Stomach smooth muscle (tissue), 2 donors: ENCODE data around the gene CAPN9.

Source experiments
- H3K27ac ChIP-seq: one replicate; pipeline ENCODE4 v1.7.0; 2013; ENCODE audit warnings: mild to moderate bottlenecking, low read length, inconsistent platforms
- H3K27me3 ChIP-seq, 2 donors: one replicate each; pipeline ENCODE4 v1.7.0; 2013; ENCODE audit warnings: low read length in 2 of 2; ENCODE audit not compliant: insufficient read depth in 2 of 2, control insufficient read depth in 1 of 2
- H3K36me3 ChIP-seq, 2 donors: one replicate each; pipeline ENCODE4 v1.7.0; 2013; ENCODE audit warnings: low read length in 2 of 2; ENCODE audit not compliant: control insufficient read depth in 2 of 2, insufficient read depth in 2 of 2
- H3K4me1 ChIP-seq: one replicate; pipeline ENCODE4 v1.7.0; 2013; ENCODE audit warnings: low read length; ENCODE audit not compliant: control insufficient read depth, insufficient read depth
- H3K4me3 ChIP-seq, 2 donors: one replicate each; pipeline ENCODE4 v1.7.0; 2013; ENCODE audit warnings: low read length in 2 of 2
- H3K9ac ChIP-seq, 2 donors: one replicate each; pipeline ENCODE4 v1.7.0; 2013; ENCODE audit warnings: low read length in 2 of 2, mild to moderate bottlenecking in 1 of 2
- H3K9me3 ChIP-seq, 2 donors: one replicate each; pipeline ENCODE4 v1.7.0; 2013; ENCODE audit warnings: low read length in 2 of 2; ENCODE audit not compliant: control insufficient read depth in 2 of 2
- donor health status: healthy.
- donor health status: Pancreatic carcinoma.

CAPN9 gene

DNA sequence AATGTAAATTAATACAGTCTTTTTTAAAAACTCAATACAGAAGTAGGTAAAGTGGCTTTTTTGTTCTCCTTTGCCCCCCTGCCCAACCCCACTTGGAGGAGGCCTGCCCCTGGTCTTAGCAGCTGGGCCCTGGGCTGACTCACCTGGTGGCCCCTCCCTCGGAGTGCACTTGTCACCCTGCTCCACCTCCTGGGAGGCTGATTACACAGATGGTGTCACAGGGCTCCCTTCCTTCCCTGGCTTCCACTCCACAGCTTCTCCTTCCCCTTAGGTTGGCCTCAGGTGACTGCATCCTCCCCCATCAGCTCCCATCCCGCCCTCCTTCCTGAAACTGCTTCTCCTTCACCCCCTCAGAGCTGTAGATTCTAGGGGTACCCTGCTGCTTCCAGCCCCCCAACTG is 11.7 kb upstream of the CAPN9 start:
- Histone ChIP-seq H3K4me3 (no peak overlapping the region), H3K27me3 (peaks cover 0 to 2% of the 10 kb centered on the region in 2 donors), H3K36me3 (no peaks in the 10 kb centered on the region), H3K4me1 (no peaks in the 10 kb centered on the region), H3K9me3 (peaks cover 0 to 3% of the 10 kb centered on the region in 2 donors), H3K9ac (no peak overlapping the region), H3K27ac (no peak overlapping the region)

DNA sequence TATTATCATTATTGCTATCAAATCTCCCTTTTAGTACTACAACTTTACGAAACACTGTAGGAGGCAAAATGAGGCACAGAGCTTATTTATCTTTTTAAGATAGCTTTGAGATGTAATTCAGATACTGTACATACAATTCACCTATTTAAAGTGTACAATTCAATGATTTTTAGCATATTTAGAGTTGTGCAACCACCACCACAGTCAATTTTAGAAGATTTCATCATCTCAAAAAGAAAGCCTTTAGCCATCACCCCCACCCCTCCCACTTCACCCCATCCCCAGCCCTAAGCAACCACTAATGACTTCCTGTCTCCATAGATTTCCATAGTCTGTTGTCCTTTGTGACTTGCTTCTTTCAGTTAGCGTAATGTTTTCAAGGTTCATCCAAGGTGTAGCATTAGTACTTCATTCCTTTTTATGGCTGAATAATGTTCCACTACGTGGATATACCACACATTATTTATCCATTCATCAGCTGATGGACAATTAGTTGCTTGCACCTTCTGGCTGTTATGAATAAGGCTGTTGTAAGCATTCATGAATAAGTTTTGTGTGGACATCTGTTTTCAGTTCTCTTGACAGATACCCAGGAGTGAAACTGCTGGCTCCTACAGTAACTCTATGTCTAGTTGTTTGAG is 9.4 kb upstream of the CAPN9 start:
- Histone ChIP-seq H3K9ac (no peak overlapping the region), H3K27ac (no peak overlapping the region), H3K9me3 (peaks cover 0 to 3% of the 10 kb centered on the region in 2 donors), H3K4me3 (no peak overlapping the region), H3K36me3 (no peaks in the 10 kb centered on the region), H3K4me1 (no peaks in the 10 kb centered on the region), H3K27me3 (peaks cover 0 to 2% of the 10 kb centered on the region in 2 donors)

DNA sequence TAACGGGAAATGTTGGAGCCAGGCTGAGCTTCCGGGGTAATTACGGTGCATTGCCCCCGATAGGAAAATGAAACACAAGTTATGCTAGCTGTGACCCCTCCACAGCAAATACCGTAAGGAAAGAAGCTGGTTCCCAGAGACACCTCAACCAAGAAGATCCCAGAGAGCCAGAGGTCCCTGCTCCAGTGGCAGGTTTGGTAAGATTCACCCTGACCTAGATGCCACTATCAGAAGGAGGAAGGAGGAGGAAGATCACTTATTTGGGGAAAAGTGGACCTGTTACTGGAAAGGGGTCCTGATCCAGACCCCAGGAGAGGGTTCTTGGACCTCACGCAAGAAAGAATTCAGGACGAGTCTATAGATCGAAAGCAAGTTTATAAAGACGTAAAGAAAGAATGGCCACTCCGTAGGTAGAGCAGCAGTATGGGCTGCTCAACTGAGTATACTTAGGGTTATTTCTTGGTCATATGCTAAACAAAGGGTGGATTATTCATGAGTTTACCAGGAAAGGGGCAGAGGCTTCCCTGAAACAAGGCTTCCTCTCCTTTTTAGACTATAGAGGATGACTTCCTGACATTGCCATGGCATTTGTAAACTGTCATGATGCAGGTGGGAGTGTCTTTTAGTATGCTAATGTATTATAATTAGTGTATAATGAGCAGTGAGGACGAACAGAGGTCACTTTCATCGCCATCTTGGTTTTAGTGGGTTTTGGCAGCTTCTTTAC is 7.5 kb upstream of the CAPN9 start:
- H3K4me1 ChIP-seq = no peaks in the 10 kb centered on the region
- peaks cover 0 to 2% of the 10 kb centered on the region in 2 donors for H3K27me3 ChIP-seq
- peaks cover 0 to 3% of the 10 kb centered on the region in 2 donors for H3K9me3 ChIP-seq
- H3K36me3 ChIP-seq = no peaks in the 10 kb centered on the region
- no peak overlapping the region for H3K4me3 ChIP-seq
- H3K9ac ChIP-seq = no peak overlapping the region
- H3K27ac ChIP-seq = no peak overlapping the region

DNA sequence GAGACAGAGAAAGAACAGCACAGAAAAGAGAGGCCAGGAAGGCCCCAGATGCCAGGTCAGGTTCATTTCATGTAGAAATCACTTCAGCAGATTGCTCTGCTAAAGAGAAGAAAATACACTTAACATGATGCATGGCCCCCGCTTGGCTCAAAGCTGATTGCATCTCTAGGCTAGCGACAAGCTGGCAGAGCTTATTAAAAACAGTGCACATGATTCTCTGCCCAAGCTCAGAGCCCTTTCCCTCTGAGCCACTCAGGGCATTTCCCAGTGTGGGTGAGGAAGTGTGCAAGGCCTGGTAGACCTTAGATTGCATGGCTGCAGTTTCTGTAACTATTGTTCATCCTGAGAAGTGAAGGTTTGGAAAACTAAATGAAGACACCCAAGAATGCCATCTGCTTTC is 3.3 kb upstream of the CAPN9 start:
- H3K27ac ChIP-seq = no peak overlapping the region
- H3K36me3 ChIP-seq = no peaks in the 10 kb centered on the region
- H3K4me1 ChIP-seq = no peaks in the 10 kb centered on the region
- H3K4me3 ChIP-seq = no peak overlapping the region
- H3K9me3 ChIP-seq = no peaks in the 10 kb centered on the region
- H3K27me3 ChIP-seq = peaks cover 0 to 2% of the 10 kb centered on the region in 2 donors
- no peak overlapping the region for H3K9ac ChIP-seq

DNA sequence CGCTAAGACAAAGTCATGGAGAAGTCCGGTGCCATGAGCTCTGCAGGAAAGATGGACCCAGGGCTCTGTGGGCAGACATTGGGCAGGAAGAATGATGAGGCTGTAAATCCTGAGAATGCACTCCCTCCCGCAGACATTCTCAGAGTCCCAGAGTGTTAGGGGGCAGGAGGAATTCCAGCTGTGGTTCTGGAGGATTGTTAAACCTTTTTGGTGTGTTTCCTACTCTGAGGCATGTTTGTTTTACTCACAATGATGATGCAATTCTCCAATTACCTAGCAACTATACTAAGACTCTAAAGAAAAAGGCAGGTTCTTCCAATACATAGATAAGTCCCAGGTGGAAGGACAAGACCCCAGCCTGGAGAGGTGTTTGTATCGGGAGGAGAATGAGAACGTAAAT is 2.8 kb upstream of the CAPN9 start:
- Histone ChIP-seq H3K9me3 (no peaks in the 10 kb centered on the region), H3K4me3 (no peak overlapping the region), H3K36me3 (no peaks in the 10 kb centered on the region), H3K4me1 (no peaks in the 10 kb centered on the region), H3K27me3 (peaks cover 0 to 2% of the 10 kb centered on the region in 2 donors), H3K9ac (no peak overlapping the region), H3K27ac (no peak overlapping the region)

DNA sequence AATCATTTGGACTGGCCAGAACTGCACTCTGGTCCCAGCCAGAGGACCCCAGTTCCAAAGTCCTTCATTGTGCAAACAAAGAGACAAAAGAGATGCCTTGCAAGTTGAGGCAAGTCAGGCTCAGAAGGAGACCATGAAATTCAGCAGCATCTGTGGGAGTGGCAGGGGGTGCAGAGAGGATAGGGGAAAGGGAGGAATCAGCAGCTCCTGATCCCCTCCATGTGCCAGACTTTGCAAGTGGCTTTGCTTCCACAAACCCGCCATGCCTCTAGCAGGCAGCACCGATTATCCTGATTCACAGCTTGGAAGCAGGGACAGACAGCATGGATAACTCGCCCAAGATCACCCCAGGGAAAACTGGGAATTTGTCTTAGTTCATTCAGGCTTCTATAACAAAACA is 2.1 kb upstream of the CAPN9 start:
- Histone ChIP-seq H3K4me3 (no peak overlapping the region), H3K36me3 (no peaks in the 10 kb centered on the region), H3K9me3 (no peaks in the 10 kb centered on the region), H3K27me3 (peaks cover 0 to under 1% of the 10 kb centered on the region in 2 donors), H3K27ac (no peak overlapping the region), H3K4me1 (no peaks in the 10 kb centered on the region), H3K9ac (no peak overlapping the region)

DNA sequence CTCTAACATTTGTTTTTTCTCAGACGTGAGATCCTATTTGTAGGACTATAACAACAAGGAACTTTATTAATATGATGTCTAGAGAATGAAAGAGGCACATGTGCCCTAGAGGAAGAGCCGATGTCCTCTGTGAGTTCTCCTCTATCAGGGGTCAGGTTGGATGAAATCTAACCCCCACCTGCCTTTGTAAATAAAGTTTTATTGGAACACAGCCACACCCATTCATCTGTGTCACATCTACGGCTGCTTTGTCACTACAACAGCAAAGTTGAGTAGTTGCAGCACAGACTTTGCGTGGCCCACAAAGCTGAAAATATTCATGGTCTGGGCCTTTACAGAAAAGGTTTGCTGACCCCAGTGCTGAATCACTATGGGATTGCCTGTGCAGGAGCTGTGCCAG is 571 bp upstream of the CAPN9 start:
- H3K36me3 ChIP-seq = no peaks in the 10 kb centered on the region
- H3K9me3 ChIP-seq = no peaks in the 10 kb centered on the region
- H3K4me1 ChIP-seq = no peaks in the 10 kb centered on the region
- H3K27ac ChIP-seq = no peak overlapping the region
- no peak overlapping the region for H3K4me3 ChIP-seq
- H3K9ac ChIP-seq = no peak overlapping the region
- no peaks in the 10 kb centered on the region for H3K27me3 ChIP-seq

DNA sequence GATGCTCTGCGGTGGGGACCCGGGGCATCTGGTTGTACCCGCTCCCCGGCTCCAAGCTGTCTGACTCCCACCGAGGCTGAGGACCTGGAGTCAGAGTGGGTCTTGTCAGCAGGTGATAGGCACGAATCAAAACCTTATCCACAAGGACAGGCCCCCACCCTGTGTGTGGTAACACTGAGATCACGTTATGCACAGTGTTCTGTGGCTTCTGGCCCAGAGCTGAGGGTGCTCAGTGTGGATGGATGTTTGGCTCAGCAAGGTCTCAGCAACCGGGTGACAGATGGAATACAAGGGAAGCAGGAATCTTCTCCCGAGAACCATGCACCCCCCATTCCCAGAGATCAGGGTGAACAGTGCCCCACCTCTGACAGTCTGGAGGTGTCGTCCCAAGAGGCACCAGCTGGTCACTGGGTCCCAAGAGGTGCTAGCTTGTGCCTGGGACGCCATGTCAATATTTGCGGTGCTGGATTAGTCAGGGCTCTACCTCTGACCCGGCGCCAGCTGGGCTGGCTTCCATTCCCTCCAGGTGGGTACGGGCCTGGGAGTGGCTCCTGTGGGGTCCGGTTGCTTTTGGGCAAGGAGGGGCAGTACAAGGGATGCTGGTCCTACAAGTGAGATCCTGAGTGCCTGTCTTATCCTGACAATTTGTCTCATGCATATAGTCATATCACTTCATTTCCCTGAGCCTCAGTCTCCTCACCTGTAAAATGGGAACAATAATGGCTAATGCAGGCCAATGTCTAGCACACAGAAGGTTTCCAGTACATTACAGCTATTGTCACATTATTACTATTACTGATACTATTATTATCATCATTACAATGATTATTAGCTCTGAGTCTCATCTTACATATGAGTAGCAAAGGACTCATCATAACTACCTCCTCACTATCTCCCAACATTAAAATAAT is 957 bp downstream of the CAPN9 start:
- H3K36me3 ChIP-seq = no peaks in the 10 kb centered on the region
- peaks cover 1% of the 10 kb centered on the region for H3K4me1 ChIP-seq
- no peak overlapping the region for H3K4me3 ChIP-seq
- H3K9me3 ChIP-seq = no peaks in the 10 kb centered on the region
- no peak overlapping the region for H3K9ac ChIP-seq
- no peak overlapping the region for H3K27ac ChIP-seq
- no peaks in the 10 kb centered on the region for H3K27me3 ChIP-seq

DNA sequence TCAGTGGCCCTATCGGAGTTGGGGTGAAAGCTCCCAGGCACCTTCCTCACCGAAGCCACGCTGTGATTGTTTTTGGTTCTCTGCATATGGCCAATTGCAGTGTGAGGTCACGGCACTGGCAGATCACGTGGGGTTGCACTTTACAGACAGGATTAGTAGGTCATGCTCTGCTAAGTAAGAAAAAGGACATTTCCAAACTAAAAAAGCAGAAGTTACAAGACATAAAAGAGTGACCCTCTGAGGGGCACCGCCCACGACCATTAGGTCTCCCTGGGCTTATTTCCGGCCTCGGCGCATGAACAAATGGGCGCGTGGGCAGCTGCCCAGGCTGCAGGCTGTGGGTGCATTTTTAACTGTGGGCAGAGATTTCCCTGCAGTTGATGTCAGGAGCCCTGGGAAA is 2.0 kb downstream of the CAPN9 start:
- H3K36me3 ChIP-seq = no peaks in the 10 kb centered on the region
- peaks cover 10% of the 10 kb centered on the region for H3K4me1 ChIP-seq
- H3K4me3 ChIP-seq = no peak overlapping the region
- H3K27me3 ChIP-seq = no peaks in the 10 kb centered on the region
- no peak overlapping the region for H3K9ac ChIP-seq
- no peak overlapping the region for H3K27ac ChIP-seq
- no peaks in the 10 kb centered on the region for H3K9me3 ChIP-seq

DNA sequence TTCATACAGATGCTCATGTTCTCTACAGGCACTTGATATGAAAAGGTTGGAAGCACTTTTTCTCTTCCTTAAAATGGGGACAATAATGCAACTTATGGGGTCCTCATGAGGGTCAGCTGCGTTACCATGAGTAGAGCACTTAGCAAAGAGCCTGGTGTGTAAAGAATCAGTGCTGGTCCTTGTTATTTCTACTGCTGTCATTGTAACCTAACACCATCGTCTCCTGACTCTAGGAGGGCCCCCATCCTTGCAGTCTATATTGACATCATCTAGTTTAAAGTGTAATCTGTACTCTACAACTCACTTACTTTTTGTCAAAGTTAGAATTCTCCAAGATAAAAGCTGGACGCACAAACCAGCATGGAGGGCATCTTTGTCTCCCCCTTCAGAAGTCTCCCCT is 2.4 kb downstream of the CAPN9 start:
- H3K9ac ChIP-seq = no peak overlapping the region
- no peak overlapping the region for H3K27ac ChIP-seq

More for the DNA sequence above, 2.4 kb downstream of the CAPN9 start:
- Histone ChIP-seq H3K36me3 (no peaks in the 10 kb centered on the region), H3K9me3 (no peaks in the 10 kb centered on the region), H3K4me3 (no peak overlapping the region), H3K27me3 (no peaks in the 10 kb centered on the region), H3K4me1 (peaks cover 10% of the 10 kb centered on the region)
